IMR-90 (cell line): ENCODE measurements around the gene HYCC1. TPM values are rescaled to one million over a fixed set of nuclear protein-coding genes. Genes with fewer than 3 reads are reported as not detected.
A peak's percentile ranks its signal among the peaks of the same experiment; 100 is the strongest.

ENCODE experiments used
- ATAC-seq: fragments of 200-7000 bp; cut with Tn5 transposase; 2 replicates; pipeline ENCODE4 v1.9.1; 2020; ENCODE audit warnings: low read depth, mild to moderate bottlenecking, moderate library complexity
- BruUV-seq: library from RNA; stranded (reverse); fragments of 400-500 nt; replicated peaks from 2 replicates; lab custom pipeline; 2021; lab: Mats Ljungman, UMichigan
- CTCF ChIA-PET: fragments of 300-600 bp; formaldehyde crosslinking; extraction: SDS; loops from one replicate; lab custom pipeline; 2021; ENCODE audit warnings: antibody characterized with exemption; lab: Yijun Ruan, JAX
- POLR2A ChIA-PET: fragments of 300-600 bp; sonication (Branson Sonifier 250); formaldehyde crosslinking; loops from one replicate; lab custom pipeline; 2022; ENCODE audit warnings: antibody characterized with exemption; ENCODE audit not compliant: unreplicated experiment; lab: Charles Lee
- DNase-seq: peaks from one replicate; pipeline ENCODE4 v3.0.0; 2013
- H2AFZ ChIP-seq: replicated peaks from 2 replicates; pipeline ENCODE3; 2013; ENCODE audit warnings: low read length, mild to moderate bottlenecking; ENCODE audit not compliant: poor library complexity
- H2AK5ac ChIP-seq: 2 replicates; pipeline ENCODE4 v1.6.1; 2013; ENCODE audit warnings: low read depth, low read length, inconsistent platforms
- H2AK9ac ChIP-seq: replicated peaks from 2 replicates; pipeline ENCODE3; 2013; ENCODE audit warnings: mild to moderate bottlenecking, low read depth, low read length, moderate library complexity; ENCODE audit not compliant: poor library complexity
- H2BK120ac ChIP-seq: 2 replicates; pipeline ENCODE4 v1.6.1; 2013; ENCODE audit warnings: low read depth, low read length, inconsistent platforms
- H2BK15ac ChIP-seq: 3 replicates; pipeline ENCODE4 v1.6.1; 2013; ENCODE audit warnings: low read depth, low read length, inconsistent platforms
- H2BK20ac ChIP-seq: 2 replicates; pipeline ENCODE4 v1.6.1; 2013; ENCODE audit warnings: low read depth, mild to moderate bottlenecking, inconsistent platforms, low read length, moderate library complexity
- H2BK5ac ChIP-seq: 2 replicates; pipeline ENCODE4 v1.6.1; 2013; ENCODE audit warnings: mild to moderate bottlenecking, low read depth, low read length, inconsistent platforms; ENCODE audit not compliant: poor library complexity, severe bottlenecking
- H3K14ac ChIP-seq: replicated peaks from 2 replicates; pipeline ENCODE4 v1.6.1; 2013; ENCODE audit warnings: low read depth, low read length, inconsistent platforms
- H3K18ac ChIP-seq: 2 replicates; pipeline ENCODE4 v1.6.1; 2013; ENCODE audit warnings: low read depth, low read length, control low read depth
- H3K23ac ChIP-seq: 2 replicates; pipeline ENCODE4 v1.6.1; 2013; ENCODE audit warnings: low read depth, low read length, inconsistent platforms
- H3K27ac ChIP-seq: 2 replicates; pipeline ENCODE4 v1.5.1; 2013; ENCODE audit warnings: mild to moderate bottlenecking, control low read depth, low read length; ENCODE audit not compliant: insufficient read depth
- H3K27me3 ChIP-seq: 2 replicates; pipeline ENCODE4 v1.6.1; 2013; ENCODE audit warnings: low read length; ENCODE audit not compliant: control insufficient read depth, insufficient read depth
- H3K36me3 ChIP-seq: 2 replicates; pipeline ENCODE4 v1.6.1; 2013; ENCODE audit warnings: low read length, mixed read lengths; ENCODE audit not compliant: control insufficient read depth, insufficient read depth
- H3K4ac ChIP-seq: 2 replicates; pipeline ENCODE4 v1.6.1; 2013; ENCODE audit warnings: low read depth, low read length, inconsistent platforms
- H3K4me1 ChIP-seq: 2 replicates; pipeline ENCODE4 v1.6.1; 2013; ENCODE audit warnings: low read length, mixed read lengths; ENCODE audit not compliant: control insufficient read depth, insufficient read depth
- H3K4me2 ChIP-seq: 2 replicates; pipeline ENCODE4 v1.6.1; 2013; ENCODE audit warnings: low read depth, mild to moderate bottlenecking, control low read depth, low read length, moderate library complexity
- H3K4me3 ChIP-seq: 2 replicates; pipeline ENCODE4 v1.5.1; 2013; ENCODE audit warnings: low read depth, mild to moderate bottlenecking, control low read depth, low read length, moderate library complexity; ENCODE audit not compliant: insufficient read depth
- H3K56ac ChIP-seq: 2 replicates; pipeline ENCODE4 v1.6.1; 2013; ENCODE audit warnings: low read length, inconsistent platforms; ENCODE audit not compliant: insufficient read depth; ENCODE audit errors: extremely low read depth
- H3K79me1 ChIP-seq, 2 experiments: 2 replicates each; pipeline ENCODE4 v1.6.1; 2013; ENCODE audit warnings: low read length in 2 of 2, inconsistent platforms in 1 of 2, low read depth in 1 of 2
- H3K9ac ChIP-seq: 2 replicates; pipeline ENCODE4 v1.6.1; 2013; ENCODE audit warnings: low read depth, low read length, control low read depth
- H3K9me1 ChIP-seq: 2 replicates; pipeline ENCODE4 v1.6.1; 2013; ENCODE audit warnings: low read length, inconsistent platforms; ENCODE audit not compliant: insufficient read depth
- H3K9me3 ChIP-seq: 2 replicates; pipeline ENCODE4 v1.6.1; 2013; ENCODE audit warnings: low read length; ENCODE audit not compliant: control insufficient read depth, insufficient read depth
- H4K20me1 ChIP-seq: 2 replicates; pipeline ENCODE4 v1.6.1; 2013; ENCODE audit warnings: low read length, inconsistent platforms; ENCODE audit not compliant: insufficient read depth
- H4K5ac ChIP-seq: 2 replicates; pipeline ENCODE4 v1.6.1; 2013; ENCODE audit warnings: mild to moderate bottlenecking, low read depth, low read length, control low read depth
- H4K8ac ChIP-seq, 2 experiments: 2 replicates each; pipeline ENCODE4 v1.6.1; 2013; ENCODE audit warnings: low read depth in 2 of 2, low read length in 2 of 2, control low read depth in 1 of 2, inconsistent platforms in 1 of 2
- H4K91ac ChIP-seq: 2 replicates; pipeline ENCODE4 v1.6.1; 2013; ENCODE audit warnings: low read depth, low read length, inconsistent platforms; ENCODE audit not compliant: insufficient read depth
- BHLHE40 ChIP-seq: fragments of 150-350 bp; IDR thresholded peaks from 2 replicates; pipeline ENCODE4 v1.6.1; 2016; ENCODE audit warnings: mild to moderate bottlenecking, low read depth, low read length
- CEBPB ChIP-seq: IDR thresholded peaks from 2 replicates; pipeline ENCODE4 v1.6.1; 2012; ENCODE audit warnings: low read depth, low read length, improper control_type of control experiment
- CHD1 ChIP-seq: IDR thresholded peaks from 2 replicates; pipeline ENCODE4 v1.6.1; 2012; ENCODE audit warnings: low read depth, low read length, improper control_type of control experiment
- FOS ChIP-seq: fragments of 150-350 bp; IDR thresholded peaks from 2 replicates; pipeline ENCODE4 v1.6.1; 2016; ENCODE audit warnings: low read depth, low read length
- MAFK ChIP-seq: IDR thresholded peaks from 2 replicates; pipeline ENCODE4 v1.6.1; 2012; ENCODE audit warnings: low read depth, low read length, improper control_type of control experiment
- MAZ ChIP-seq: IDR thresholded peaks from 2 replicates; pipeline ENCODE4 v1.6.1; 2012; ENCODE audit warnings: low read depth, mild to moderate bottlenecking, low read length, improper control_type of control experiment, moderate library complexity, borderline replicate concordance
- MXI1 ChIP-seq: IDR thresholded peaks from 2 replicates; pipeline ENCODE4 v1.6.1; 2012; ENCODE audit warnings: low read depth, mild to moderate bottlenecking, low read length, moderate library complexity, borderline replicate concordance
- NFE2L2 ChIP-seq: fragments of 150-350 bp; IDR thresholded peaks from 2 replicates; pipeline ENCODE4 v1.6.1; 2016; ENCODE audit warnings: low read depth, mild to moderate bottlenecking, low read length
- POLR2A ChIP-seq: IDR thresholded peaks from 2 replicates; pipeline ENCODE4 v1.6.1; 2012; ENCODE audit warnings: mild to moderate bottlenecking, low read depth, low read length
- RAD21 ChIP-seq: IDR thresholded peaks from 2 replicates; pipeline ENCODE4 v1.6.1; 2012; ENCODE audit warnings: low read length, improper control_type of control experiment
- RCOR1 ChIP-seq: IDR thresholded peaks from 2 replicates; pipeline ENCODE4 v1.6.1; 2012; ENCODE audit warnings: mild to moderate bottlenecking, low read length, improper control_type of control experiment; ENCODE audit not compliant: insufficient replicate concordance
- RFX5 ChIP-seq: IDR thresholded peaks from 2 replicates; pipeline ENCODE4 v1.8.0; 2012; ENCODE audit warnings: low read depth, mild to moderate bottlenecking, low read length, moderate library complexity
- SMC3 ChIP-seq: fragments of 150-350 bp; IDR thresholded peaks from 2 replicates; pipeline ENCODE4 v1.6.1; 2016; ENCODE audit warnings: low read depth, mild to moderate bottlenecking, antibody characterized with exemption, low read length, moderate library complexity
- WGBS, 2 experiments: methylation state at CpG; one replicate each; pipeline versions ENCODE4 v1.1.5 to v1.1.7; 2013; ENCODE audit warnings: missing lambda C conversion rate in 2 of 2; ENCODE audit not compliant: insufficient read length in 1 of 2; ENCODE audit errors: extremely low coverage in 2 of 2; 5-methylcytosine and 5-hydroxymethylcytosine counted together
- dilution Hi-C: fragments of 300-500 bp; cut with HindIII; formaldehyde crosslinking; loops from one replicate; pipeline ENCODE4 v1.14.3; 2018; ENCODE audit warnings: low sequenced_read_pairs; ENCODE audit not compliant: unreplicated experiment
- in situ Hi-C: fragments of 300-500 bp; cut with MboI; formaldehyde crosslinking; loops from 3 replicates; pipeline ENCODE4 v1.14.3; 2019; ENCODE audit warnings: low sequenced_read_pairs, inconsistent platforms, mixed read lengths
- intact Hi-C: fragments of 100-400 bp; cut with micrococcal nuclease; formaldehyde crosslinking; loops from 2 replicates; pipeline ENCODE4 v1.10.0; 2022
- polyA plus RNA-seq, 3 experiments: library from polyadenylated mRNA; depleted of rRNA; stranded (reverse); fragments of >200 nt; gene quantifications; 2 replicates each; pipeline ENCODE4 v1.2.3, GENCODE V29; 2012; ENCODE audit warnings: low replicate concordance in 1 of 3
- total RNA-seq: library from RNA; depleted of rRNA; stranded (reverse); fragments of >200 nt; gene quantifications from 2 replicates; pipeline ENCODE4 v1.2.3, GENCODE V29; 2012
- TF ChIP-seq, protein P1 (sequence below): fragments of 150-350 bp; IDR thresholded peaks from 2 replicates; pipeline ENCODE4 v1.6.1; 2017; ENCODE audit warnings: mild to moderate bottlenecking, antibody characterized with exemption, low read length, low read depth
- TF ChIP-seq, protein P2 (sequence below): conservative IDR thresholded peaks from 2 replicates; pipeline ENCODE4 v1.5.1; 2012; ENCODE audit warnings: mild to moderate bottlenecking, low read depth, low read length, improper control_type of control experiment
- TF ChIP-seq, protein P3 (sequence below): fragments of 150-350 bp; IDR thresholded peaks from 2 replicates; pipeline ENCODE4 v1.6.1; 2016; ENCODE audit warnings: low read depth, mild to moderate bottlenecking, low read length, moderate library complexity, borderline replicate concordance

Gene HYCC1
- total and polyA plus RNA-seq, 2 of the 4 experiments (the other 2 are of a cell fraction) = 44.1 to 78.3 TPM

DNA sequence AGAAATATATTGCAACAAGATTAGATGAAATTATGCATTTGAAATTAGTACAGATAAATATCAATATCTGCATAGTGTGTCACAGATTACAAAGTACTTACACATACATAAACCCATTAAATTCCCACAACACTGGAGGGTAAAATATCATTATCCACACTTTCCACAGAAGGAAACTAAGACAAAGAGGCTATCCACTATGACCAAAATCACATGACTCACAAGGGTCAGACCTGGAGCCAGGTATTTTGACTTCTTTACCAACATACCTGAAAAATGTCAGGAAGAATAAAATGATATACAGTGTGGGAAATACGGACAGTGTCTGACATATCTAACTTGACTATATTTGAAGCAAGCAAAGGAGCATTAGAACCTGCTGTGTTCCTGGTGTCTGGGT, 34.1 kb downstream of the HYCC1 start:
- H4K8ac ChIP-seq = peak overlapping the region; percentile 49 to 88; a peak in 3 of 4 replicates
- BruUV-seq = no TSS peak
- peak overlapping the region; percentile 15 for H2AK5ac ChIP-seq
- no peak for TF ChIP-seq FOS
- TF ChIP-seq MXI1 = no peak
- TF ChIP-seq CEBPB = no peak
- no peak for TF ChIP-seq MAFK
- TF ChIP-seq POLR2A = no peak
- TF ChIP-seq CHD1 = no peak
- no peak for TF ChIP-seq RFX5
- TF ChIP-seq SMC3 = no peak
- no peak for TF ChIP-seq BHLHE40
- TF ChIP-seq, protein P1, sequence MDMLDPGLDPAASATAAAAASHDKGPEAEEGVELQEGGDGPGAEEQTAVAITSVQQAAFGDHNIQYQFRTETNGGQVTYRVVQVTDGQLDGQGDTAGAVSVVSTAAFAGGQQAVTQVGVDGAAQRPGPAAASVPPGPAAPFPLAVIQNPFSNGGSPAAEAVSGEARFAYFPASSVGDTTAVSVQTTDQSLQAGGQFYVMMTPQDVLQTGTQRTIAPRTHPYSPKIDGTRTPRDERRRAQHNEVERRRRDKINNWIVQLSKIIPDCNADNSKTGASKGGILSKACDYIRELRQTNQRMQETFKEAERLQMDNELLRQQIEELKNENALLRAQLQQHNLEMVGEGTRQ = no peak
- TF ChIP-seq RCOR1 = no peak
- TF ChIP-seq, protein P2, sequence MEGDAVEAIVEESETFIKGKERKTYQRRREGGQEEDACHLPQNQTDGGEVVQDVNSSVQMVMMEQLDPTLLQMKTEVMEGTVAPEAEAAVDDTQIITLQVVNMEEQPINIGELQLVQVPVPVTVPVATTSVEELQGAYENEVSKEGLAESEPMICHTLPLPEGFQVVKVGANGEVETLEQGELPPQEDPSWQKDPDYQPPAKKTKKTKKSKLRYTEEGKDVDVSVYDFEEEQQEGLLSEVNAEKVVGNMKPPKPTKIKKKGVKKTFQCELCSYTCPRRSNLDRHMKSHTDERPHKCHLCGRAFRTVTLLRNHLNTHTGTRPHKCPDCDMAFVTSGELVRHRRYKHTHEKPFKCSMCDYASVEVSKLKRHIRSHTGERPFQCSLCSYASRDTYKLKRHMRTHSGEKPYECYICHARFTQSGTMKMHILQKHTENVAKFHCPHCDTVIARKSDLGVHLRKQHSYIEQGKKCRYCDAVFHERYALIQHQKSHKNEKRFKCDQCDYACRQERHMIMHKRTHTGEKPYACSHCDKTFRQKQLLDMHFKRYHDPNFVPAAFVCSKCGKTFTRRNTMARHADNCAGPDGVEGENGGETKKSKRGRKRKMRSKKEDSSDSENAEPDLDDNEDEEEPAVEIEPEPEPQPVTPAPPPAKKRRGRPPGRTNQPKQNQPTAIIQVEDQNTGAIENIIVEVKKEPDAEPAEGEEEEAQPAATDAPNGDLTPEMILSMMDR = no peak
- TF ChIP-seq, protein P3, sequence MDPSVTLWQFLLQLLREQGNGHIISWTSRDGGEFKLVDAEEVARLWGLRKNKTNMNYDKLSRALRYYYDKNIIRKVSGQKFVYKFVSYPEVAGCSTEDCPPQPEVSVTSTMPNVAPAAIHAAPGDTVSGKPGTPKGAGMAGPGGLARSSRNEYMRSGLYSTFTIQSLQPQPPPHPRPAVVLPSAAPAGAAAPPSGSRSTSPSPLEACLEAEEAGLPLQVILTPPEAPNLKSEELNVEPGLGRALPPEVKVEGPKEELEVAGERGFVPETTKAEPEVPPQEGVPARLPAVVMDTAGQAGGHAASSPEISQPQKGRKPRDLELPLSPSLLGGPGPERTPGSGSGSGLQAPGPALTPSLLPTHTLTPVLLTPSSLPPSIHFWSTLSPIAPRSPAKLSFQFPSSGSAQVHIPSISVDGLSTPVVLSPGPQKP = no peak
- TF ChIP-seq NFE2L2 = no peak
- no peak for TF ChIP-seq MAZ
- TF ChIP-seq RAD21 = no peak
- WGBS, 2 experiments = no CpG with 5 or more reads among the region's 1 CpG
- peak overlapping the region; percentile 93 for H2BK20ac ChIP-seq
- intact Hi-C loops (no loop called here), dilution Hi-C loops (no loop called here), in situ Hi-C loops (no loop called here)
- ChIA-PET CTCF (interaction anchor here (0.5 kb wide), 1 partner anchor 393 kb away, joined by 5 read pairs; no protein-coding TSS in a partner anchor), POLR2A (no interaction called here)
- no peak overlapping the region; the same call in 1 of the 2 replicates for H3K56ac ChIP-seq
- H2AK9ac ChIP-seq = no peak overlapping the region
- H3K14ac ChIP-seq = peak overlapping the region; percentile 80
- H3K27ac ChIP-seq = no peak overlapping the region; the same call in 1 of the 2 replicates
- H3K4me1 ChIP-seq = peaks cover 6% of the 10 kb centered on the region
- peaks cover 13% of the 10 kb centered on the region for H3K36me3 ChIP-seq
- ATAC-seq (no peak), DNase-seq (no peak)
- no peak overlapping the region for H2AFZ ChIP-seq
- H3K9ac ChIP-seq = no peak overlapping the region; the same call in 1 of the 2 replicates
- peak overlapping the region; percentile 97; the same call in 1 of the 2 replicates for H3K18ac ChIP-seq
- H3K9me3 ChIP-seq = no peaks in the 10 kb centered on the region
- peak overlapping the region; percentile 66; the same call in 1 of the 2 replicates for H3K23ac ChIP-seq
- peak overlapping the region; percentile 86; the same call in 1 of the 2 replicates for H4K5ac ChIP-seq
- H3K4ac ChIP-seq = peak overlapping the region; percentile 83; the same call in 1 of the 2 replicates
- H3K9me1 ChIP-seq = peaks cover 9% of the 10 kb centered on the region
- H2BK15ac ChIP-seq = peak overlapping the region; percentile 59; the same call in 1 of the 3 replicates
- H4K91ac ChIP-seq = peak overlapping the region; percentile 72; the same call in 1 of the 2 replicates
- H3K4me3 ChIP-seq = no peak overlapping the region
- H3K79me1 ChIP-seq = peaks cover 19 to 58% of the 10 kb centered on the region in 2 experiments
- H4K20me1 ChIP-seq = no peaks in the 10 kb centered on the region; the same call in 1 of the 2 replicates
- H2BK5ac ChIP-seq = peak overlapping the region; percentile 86
- H3K27me3 ChIP-seq = no peaks in the 10 kb centered on the region
- H2BK120ac ChIP-seq = peak overlapping the region; percentile 87; the same call in 1 of the 2 replicates
- peak overlapping the region; percentile 59; the same call in 1 of the 2 replicates for H3K4me2 ChIP-seq
